CD8-positive, alpha-beta memory T cell (primary cell): ENCODE data around the gene ZDHHC14. TPM values are rescaled to one million over a fixed set of nuclear protein-coding genes. Genes with fewer than 3 reads are reported as not detected.

Experiments
- CTCF ChIA-PET: fragments of 350-600 bp; sonication (Branson Sonifier 250); formaldehyde crosslinking; loops from one replicate; lab custom pipeline; 2021; ENCODE audit warnings: antibody characterized with exemption; lab: Charles Lee
- POLR2A ChIA-PET: fragments of 350-600 bp; sonication (Branson Sonifier 250); formaldehyde crosslinking; loops from one replicate; lab custom pipeline; 2021; ENCODE audit warnings: antibody characterized with exemption; lab: Charles Lee
- DNase-seq, 5 donors: peaks; one replicate each; pipeline versions ENCODE4 v3.0.0 to v3.0.0-alpha.2; 2020 to 2022; ENCODE audit warnings: mixed read lengths in 1 of 5
- H3K27ac ChIP-seq: one replicate; pipeline ENCODE4 v1.7.0; 2013; ENCODE audit warnings: low read depth, mild to moderate bottlenecking, low read length, moderate library complexity
- H3K27me3 ChIP-seq: 2 replicates; pipeline ENCODE4 v1.7.0; 2013; ENCODE audit warnings: low read length, mild to moderate bottlenecking; ENCODE audit not compliant: insufficient read depth, poor library complexity, severe bottlenecking
- H3K36me3 ChIP-seq: 2 replicates; pipeline ENCODE4 v1.7.0; 2013; ENCODE audit warnings: mild to moderate bottlenecking, low read length, moderate library complexity; ENCODE audit not compliant: insufficient read depth
- H3K4me1 ChIP-seq: 2 replicates; pipeline ENCODE4 v1.7.0; 2013; ENCODE audit warnings: mild to moderate bottlenecking, low read length, moderate library complexity; ENCODE audit not compliant: insufficient read depth
- H3K4me3 ChIP-seq: 2 replicates; pipeline ENCODE4 v1.7.0; 2013; ENCODE audit warnings: mild to moderate bottlenecking, low read length
- H3K9me3 ChIP-seq: 2 replicates; pipeline ENCODE4 v1.7.0; 2013; ENCODE audit warnings: mild to moderate bottlenecking, low read length
- H3K27ac Mint-ChIP-seq, 8 donors: one replicate each; pipeline ENCODE4 v1.8.0; 2020 to 2021; ENCODE audit warnings: mixed read lengths in 8 of 8, mild to moderate bottlenecking in 6 of 8, inconsistent platforms in 3 of 8, moderate library complexity in 3 of 8
- H3K27me3 Mint-ChIP-seq, 2 donors: one replicate each; pipeline ENCODE4 v1.8.0; 2020 to 2021; ENCODE audit warnings: mixed read lengths in 2 of 2, mild to moderate bottlenecking in 1 of 2, moderate library complexity in 1 of 2
- H3K36me3 Mint-ChIP-seq, 3 donors: one replicate each; pipeline ENCODE4 v1.8.0; 2020 to 2021; ENCODE audit warnings: mixed read lengths in 3 of 3, inconsistent platforms in 1 of 3, mild to moderate bottlenecking in 1 of 3
- H3K4me1 Mint-ChIP-seq, 3 donors: one replicate each; pipeline ENCODE4 v1.8.0; 2020 to 2021; ENCODE audit warnings: mixed read lengths in 3 of 3, inconsistent platforms in 1 of 3, mild to moderate bottlenecking in 1 of 3
- H3K4me3 Mint-ChIP-seq, 7 donors: one replicate each; pipeline ENCODE4 v1.8.0; 2020 to 2021; ENCODE audit warnings: mixed read lengths in 7 of 7, mild to moderate bottlenecking in 6 of 7, moderate library complexity in 4 of 7, inconsistent platforms in 2 of 7
- H3K9me3 Mint-ChIP-seq, 5 donors: one replicate each; pipeline ENCODE4 v1.8.0; 2020 to 2022; ENCODE audit warnings: mixed read lengths in 5 of 5, mild to moderate bottlenecking in 3 of 5, moderate library complexity in 2 of 5, inconsistent platforms in 1 of 5
- polyA plus RNA-seq: library from polyadenylated mRNA; unstranded; fragments of 300-500 nt; fragmentation: Illumina TruSeq; gene quantifications from one replicate; pipeline ENCODE4 v1.2.3, GENCODE V29; 2021
- total RNA-seq, 2 experiments: library from RNA; stranded (reverse); gene quantifications; one replicate each; pipeline ENCODE4 v1.2.3, GENCODE V29; 2021

Gene ZDHHC14
- total and polyA plus RNA-seq, 3 experiments from 2014 or later = 4.2 to 8.1 (median 6.3) TPM

DNA sequence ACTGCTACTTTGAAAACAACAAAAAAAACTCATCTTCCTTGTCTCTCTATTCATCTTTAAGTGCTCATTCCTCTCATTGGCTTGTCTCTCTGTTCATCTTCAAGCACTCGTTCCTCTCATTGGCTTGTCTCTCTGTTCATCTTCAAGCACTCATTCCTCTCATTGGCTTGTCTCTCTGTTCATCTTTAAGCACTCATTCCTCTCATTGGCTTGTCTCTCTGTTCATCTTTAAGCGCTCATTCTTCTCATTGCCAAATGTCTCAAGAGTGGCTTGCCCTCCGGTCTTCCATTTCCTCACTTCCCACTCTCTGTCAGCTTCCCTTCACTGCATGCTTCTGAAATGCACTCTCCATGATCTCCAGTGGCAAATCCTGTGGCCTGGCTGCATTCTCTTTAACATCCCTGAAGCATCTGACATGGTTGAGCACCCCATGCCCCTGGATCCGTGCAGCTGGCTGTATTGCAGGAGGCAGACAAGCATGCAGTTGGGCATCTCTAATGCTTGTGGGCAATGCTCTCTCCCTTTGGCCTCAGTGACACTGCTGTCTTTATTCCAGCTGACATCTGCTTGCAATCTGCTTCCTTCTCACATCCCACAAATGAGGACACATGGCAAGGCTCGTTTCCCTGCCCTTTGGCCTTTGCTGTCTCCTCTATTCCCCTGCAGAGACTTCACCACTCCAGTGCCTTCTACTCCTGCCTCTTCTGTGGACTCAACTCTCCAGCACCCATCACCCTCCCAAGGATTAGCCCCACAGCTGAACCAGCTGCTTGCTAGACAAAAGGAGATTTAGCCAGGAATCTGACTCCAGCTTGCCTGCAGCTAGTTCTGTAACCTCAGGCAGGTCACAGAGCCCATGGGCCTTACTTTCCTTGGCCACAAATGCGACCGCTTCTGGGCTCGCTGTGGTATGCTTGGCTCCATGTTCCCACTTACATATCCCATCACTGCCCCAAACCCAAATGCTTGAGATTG, 298.9 kb downstream of the ZDHHC14 start:
- Histone ChIP-seq H3K27ac (no peak overlapping the region), H3K27me3 (no peaks in the 10 kb centered on the region), H3K4me3 (no peak overlapping the region), H3K36me3 (no peaks in the 10 kb centered on the region), H3K9me3 (no peaks in the 10 kb centered on the region), H3K4me1 (no peaks in the 10 kb centered on the region)
- POLR2A ChIA-PET = no interaction called here
- no peak overlapping the region for H3K27ac Mint-ChIP-seq
- DNase-seq = no peak
- H3K36me3 Mint-ChIP-seq = peaks cover 0 to 5% (median 0%) of the 10 kb centered on the region in 3 donors
- H3K4me1 Mint-ChIP-seq = no peaks in the 10 kb centered on the region
- no peaks in the 10 kb centered on the region for H3K9me3 Mint-ChIP-seq
- CTCF ChIA-PET = no interaction called here
- H3K4me3 Mint-ChIP-seq = no peak overlapping the region
- H3K27me3 Mint-ChIP-seq = peaks cover 1 to 5% of the 10 kb centered on the region in 2 donors

DNA sequence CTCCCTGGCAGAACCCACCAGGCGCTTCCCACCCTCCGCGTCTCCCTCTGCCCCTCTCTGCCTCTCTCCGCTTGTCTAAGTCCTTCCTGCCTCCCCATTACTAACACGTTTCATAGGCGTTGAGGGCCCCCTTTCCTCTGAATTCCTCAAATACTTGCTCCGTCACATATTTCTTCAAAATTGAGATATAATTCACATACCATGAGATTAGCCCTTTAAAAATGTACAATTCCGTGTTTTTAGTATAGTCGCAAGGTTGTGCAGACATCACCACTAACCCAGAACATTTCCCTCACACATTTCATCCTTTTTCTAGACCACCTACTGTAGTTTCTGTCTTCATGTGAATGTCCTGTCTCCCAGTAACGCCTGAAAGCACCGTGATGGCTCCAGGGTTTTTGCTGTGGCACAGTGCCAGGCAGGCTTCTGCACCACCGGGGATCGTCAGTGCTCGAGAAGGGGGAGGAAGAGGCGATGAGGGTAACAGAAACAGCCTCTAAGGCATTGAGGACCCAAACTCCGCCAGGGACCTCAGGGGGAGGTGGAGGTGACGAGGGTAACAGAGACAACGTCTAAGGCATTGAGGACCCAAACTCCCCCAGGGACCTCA, 300.2 kb downstream of the ZDHHC14 start:
- ChIA-PET POLR2A (no interaction called here), CTCF (no interaction called here)
- Histone ChIP-seq H3K9me3 (no peaks in the 10 kb centered on the region), H3K27me3 (no peaks in the 10 kb centered on the region), H3K36me3 (no peaks in the 10 kb centered on the region), H3K4me1 (no peaks in the 10 kb centered on the region), H3K4me3 (no peak overlapping the region), H3K27ac (no peak overlapping the region)
- H3K27me3 Mint-ChIP-seq = peaks cover 4 to 5% of the 10 kb centered on the region in 2 donors
- DNase-seq = no peak
- peaks cover 0 to 5% (median 0%) of the 10 kb centered on the region in 3 donors for H3K36me3 Mint-ChIP-seq
- H3K9me3 Mint-ChIP-seq = no peaks in the 10 kb centered on the region
- H3K4me3 Mint-ChIP-seq = no peak overlapping the region
- no peak overlapping the region for H3K27ac Mint-ChIP-seq
- H3K4me1 Mint-ChIP-seq = no peaks in the 10 kb centered on the region

DNA sequence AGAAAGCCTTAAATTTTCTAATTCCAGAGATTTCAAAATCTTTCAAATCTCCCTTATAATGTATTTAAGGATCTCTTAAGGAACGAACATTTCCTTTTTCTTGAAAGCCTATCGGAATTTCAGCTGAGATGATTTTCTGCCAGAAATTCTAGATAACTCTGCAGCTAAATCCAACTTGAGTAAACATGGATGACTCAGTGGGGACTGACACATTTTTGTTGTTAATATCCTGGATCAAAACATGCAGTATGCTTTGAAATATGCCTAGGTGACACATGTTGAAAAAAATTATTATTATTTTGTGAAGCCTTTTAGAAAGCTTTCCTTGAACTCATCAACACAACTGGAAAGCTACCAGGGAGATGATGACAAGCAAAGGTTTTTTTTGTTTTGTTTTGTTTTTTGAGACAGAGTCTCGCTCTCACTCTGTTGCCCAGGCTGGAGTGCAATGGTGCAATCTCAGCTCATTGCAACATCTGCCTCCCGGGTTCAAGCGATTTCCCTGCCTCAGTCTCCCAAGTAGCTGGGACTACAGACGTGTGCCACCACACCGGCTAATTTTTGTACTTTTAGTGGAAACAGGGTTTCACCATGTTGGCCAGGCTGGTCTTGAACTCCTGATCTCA, 302.0 kb downstream of the ZDHHC14 start:
- ChIA-PET POLR2A (no interaction called here), CTCF (no interaction called here)
- Mint-ChIP-seq H3K36me3 (no peaks in the 10 kb centered on the region), H3K4me3 (no peak overlapping the region), H3K4me1 (no peaks in the 10 kb centered on the region), H3K9me3 (no peaks in the 10 kb centered on the region), H3K27me3 (peaks cover 4 to 5% of the 10 kb centered on the region in 2 donors), H3K27ac (no peak overlapping the region)
- Histone ChIP-seq H3K27me3 (no peaks in the 10 kb centered on the region), H3K9me3 (no peaks in the 10 kb centered on the region), H3K4me3 (no peak overlapping the region), H3K4me1 (no peaks in the 10 kb centered on the region), H3K36me3 (no peaks in the 10 kb centered on the region), H3K27ac (no peak overlapping the region)
- no peak for DNase-seq

DNA sequence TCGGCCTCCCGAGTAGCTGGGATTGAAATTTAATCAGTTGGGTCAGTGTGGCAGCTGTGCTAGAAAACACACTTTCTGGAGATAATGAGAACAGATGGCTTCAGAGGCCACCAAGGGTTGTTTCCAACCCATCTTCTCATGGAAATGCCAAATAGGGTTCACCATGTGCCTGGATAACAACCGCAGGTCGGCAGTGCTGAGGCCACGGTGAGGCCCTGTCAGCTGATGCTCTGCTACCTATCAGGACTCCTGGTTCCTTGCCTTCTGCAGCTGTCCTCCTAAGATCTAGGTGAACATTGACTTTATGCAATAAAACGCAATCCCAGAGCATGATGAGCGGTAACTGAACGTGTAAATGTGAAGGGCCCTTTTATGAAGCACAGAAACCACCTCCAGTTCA, 302.7 kb downstream of the ZDHHC14 start:
- CTCF ChIA-PET = no interaction called here
- no peak for DNase-seq
- Histone ChIP-seq H3K27me3 (no peaks in the 10 kb centered on the region), H3K27ac (no peak overlapping the region), H3K36me3 (no peaks in the 10 kb centered on the region), H3K4me1 (no peaks in the 10 kb centered on the region), H3K4me3 (no peak overlapping the region), H3K9me3 (no peaks in the 10 kb centered on the region)
- Mint-ChIP-seq H3K9me3 (no peaks in the 10 kb centered on the region), H3K27ac (no peak overlapping the region), H3K4me1 (no peaks in the 10 kb centered on the region), H3K27me3 (peaks cover 4 to 5% of the 10 kb centered on the region in 2 donors), H3K36me3 (no peaks in the 10 kb centered on the region), H3K4me3 (no peak overlapping the region)
- POLR2A ChIA-PET = no interaction called here

DNA sequence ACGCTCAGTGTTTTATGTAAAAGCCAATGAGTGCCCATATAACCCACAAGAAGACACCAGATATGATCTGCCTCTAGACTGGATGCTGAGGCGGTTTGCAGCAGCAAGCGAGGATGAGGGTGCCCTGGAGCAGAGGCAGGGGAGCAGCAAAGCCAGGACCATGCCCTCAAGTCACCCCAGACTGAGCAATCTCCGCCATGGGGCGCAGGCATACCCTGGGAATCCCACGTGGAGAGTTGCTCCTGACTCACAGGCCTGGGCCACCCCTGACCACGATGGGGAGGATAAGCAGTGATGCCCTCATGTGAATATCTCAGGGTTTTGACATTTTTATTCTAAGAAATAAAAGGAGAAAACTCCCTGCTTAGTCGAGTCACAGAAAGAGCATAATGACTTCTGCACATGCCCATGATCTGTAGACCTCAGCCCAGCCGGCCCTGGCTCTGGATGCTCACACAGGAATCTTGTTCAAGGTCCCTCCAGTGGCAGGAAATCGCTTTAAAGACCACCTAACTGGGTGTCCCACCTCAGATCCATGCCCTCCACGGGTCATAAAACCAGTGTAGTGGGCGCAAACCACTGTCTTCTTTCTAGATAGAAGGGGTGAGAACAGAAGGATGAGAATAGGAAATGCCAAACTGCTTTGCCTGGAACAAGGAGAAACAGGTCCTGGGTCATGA, 303.8 kb downstream of the ZDHHC14 start:
- H3K27ac ChIP-seq = no peak overlapping the region
- H3K27me3 ChIP-seq = no peaks in the 10 kb centered on the region
- H3K4me1 ChIP-seq = no peaks in the 10 kb centered on the region
- Mint-ChIP-seq H3K27ac (no peak overlapping the region), H3K4me3 (no peak overlapping the region), H3K27me3 (peaks cover 8 to 9% of the 10 kb centered on the region in 2 donors), H3K9me3 (no peaks in the 10 kb centered on the region), H3K4me1 (no peaks in the 10 kb centered on the region), H3K36me3 (peaks cover 0 to 3% (median 0%) of the 10 kb centered on the region in 3 donors)
- ChIA-PET POLR2A (no interaction called here), CTCF (no interaction called here)
- H3K9me3 ChIP-seq = no peaks in the 10 kb centered on the region
- no peaks in the 10 kb centered on the region for H3K36me3 ChIP-seq
- no peak for DNase-seq
- H3K4me3 ChIP-seq = no peak overlapping the region

DNA sequence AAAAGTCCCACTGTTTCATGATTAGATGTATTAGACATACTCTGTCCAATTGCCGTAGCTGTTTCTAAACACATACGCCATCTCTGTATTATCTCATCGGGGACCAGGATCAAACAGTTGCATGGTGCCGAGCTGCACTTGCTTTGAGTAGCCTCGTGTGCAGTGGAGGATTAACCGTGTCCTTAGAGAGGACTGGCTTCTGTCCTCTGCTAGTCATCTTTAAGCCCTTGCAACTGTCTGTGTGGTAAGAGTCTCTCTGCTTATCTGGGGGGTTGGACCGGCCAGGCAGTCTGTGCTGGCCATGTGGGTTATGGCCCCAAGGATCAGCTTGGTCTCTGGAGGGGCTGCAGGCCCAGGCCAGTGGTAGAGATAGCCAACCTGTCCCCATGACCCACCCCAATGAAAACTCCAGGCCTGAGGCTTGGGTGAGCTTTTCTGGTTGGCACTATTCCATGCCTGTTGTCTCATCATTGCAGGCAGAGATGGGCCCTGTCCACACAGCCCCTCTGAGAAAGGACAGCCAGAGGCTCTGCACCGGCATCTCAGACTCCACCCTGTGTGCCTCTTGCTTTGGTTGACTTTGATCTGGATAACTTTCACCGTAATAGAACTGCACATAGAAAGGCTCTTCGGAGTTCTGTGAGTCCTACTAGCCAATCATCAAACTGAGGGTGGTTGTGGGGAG, 304.7 kb downstream of the ZDHHC14 start:
- peaks cover 8 to 16% of the 10 kb centered on the region in 2 donors for H3K27me3 Mint-ChIP-seq

DNA sequence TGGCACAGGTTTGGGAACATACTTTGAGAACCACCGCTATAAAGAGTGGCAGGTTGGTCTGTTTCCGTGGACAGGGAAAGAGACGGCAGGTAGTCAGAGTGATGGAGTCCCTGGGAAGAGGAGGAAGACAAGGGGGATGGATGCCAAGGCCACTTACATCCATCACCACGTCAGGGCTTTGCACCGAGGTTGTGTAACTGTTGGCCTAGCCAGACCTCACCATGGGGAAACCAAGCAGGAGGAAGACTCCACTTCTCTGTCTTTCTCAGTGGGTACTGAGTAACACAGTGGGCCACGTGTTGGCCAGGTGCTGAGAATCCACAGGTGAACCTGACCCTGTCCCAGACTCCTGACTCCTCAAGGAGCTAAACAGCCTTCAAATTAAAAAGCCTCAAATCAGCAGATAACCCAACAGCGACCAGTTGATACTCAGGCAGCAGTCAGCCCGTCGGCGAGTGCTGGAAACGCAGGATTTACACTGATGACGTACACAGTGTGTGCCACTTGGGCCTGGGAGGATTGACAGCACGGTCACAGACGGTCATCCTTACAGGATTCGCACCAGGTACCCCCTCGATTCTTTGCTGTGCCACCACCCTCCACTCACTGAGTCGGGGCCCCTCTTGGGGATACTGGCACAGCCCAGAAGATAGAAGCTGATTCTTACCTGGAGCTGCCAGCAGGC, 307.4 kb downstream of the ZDHHC14 start:
- no peaks in the 10 kb centered on the region for H3K4me1 ChIP-seq
- no peak for DNase-seq
- ChIA-PET CTCF (no interaction called here), POLR2A (no interaction called here)
- no peak overlapping the region for H3K27ac ChIP-seq
- Mint-ChIP-seq H3K36me3 (peaks cover 0 to 3% (median 0%) of the 10 kb centered on the region in 3 donors), H3K27me3 (peaks cover 12 to 24% of the 10 kb centered on the region in 2 donors), H3K27ac (no peak overlapping the region), H3K4me3 (no peak overlapping the region), H3K9me3 (no peaks in the 10 kb centered on the region), H3K4me1 (no peaks in the 10 kb centered on the region)
- H3K9me3 ChIP-seq = no peaks in the 10 kb centered on the region
- no peaks in the 10 kb centered on the region for H3K36me3 ChIP-seq
- H3K4me3 ChIP-seq = no peak overlapping the region
- no peaks in the 10 kb centered on the region for H3K27me3 ChIP-seq

More for the DNA sequence above, 304.7 kb downstream of the ZDHHC14 start:
- no peaks in the 10 kb centered on the region for H3K4me1 Mint-ChIP-seq
- POLR2A ChIA-PET = no interaction called here
- H3K4me3 Mint-ChIP-seq = no peak overlapping the region
- H3K27ac Mint-ChIP-seq = no peak overlapping the region
- H3K4me1 ChIP-seq = no peaks in the 10 kb centered on the region
- no peak for DNase-seq
- peaks cover 0 to 3% (median 0%) of the 10 kb centered on the region in 3 donors for H3K36me3 Mint-ChIP-seq
- no peaks in the 10 kb centered on the region for H3K9me3 Mint-ChIP-seq
- no peaks in the 10 kb centered on the region for H3K27me3 ChIP-seq
- H3K4me3 ChIP-seq = no peak overlapping the region
- CTCF ChIA-PET = no interaction called here
- no peak overlapping the region for H3K27ac ChIP-seq
- no peaks in the 10 kb centered on the region for H3K36me3 ChIP-seq
- H3K9me3 ChIP-seq = no peaks in the 10 kb centered on the region
